Measurements from ENCODE around the gene CFAP206.
A peak's percentile ranks its signal among the peaks of the same experiment; 100 is the strongest.
"Not testable (repeated sequence)": the region's sequence is repeated elsewhere in the genome, so short reads cannot be mapped to it uniquely, and the experiment has no call there.

CFAP206 gene

DNA sequence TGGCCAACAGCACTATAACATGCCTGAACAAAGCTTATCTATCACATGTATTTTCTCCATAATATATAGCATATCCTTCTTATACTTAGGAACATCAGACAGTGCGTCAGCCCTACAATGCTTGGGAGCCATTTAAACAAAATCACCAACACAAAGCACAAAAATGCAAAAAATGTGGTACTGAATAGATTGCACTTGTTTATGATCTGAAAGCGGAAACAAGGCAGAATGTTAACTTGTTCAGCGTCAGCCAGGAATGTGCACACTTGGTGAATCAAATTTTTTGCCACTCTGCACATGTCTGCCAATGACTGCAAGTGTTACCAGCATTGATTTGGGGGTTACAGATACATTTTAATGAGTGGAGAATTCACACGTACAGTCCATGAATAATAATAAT is 79.8 kb downstream of the CFAP206 start:
- ChIA-PET CTCF (no interaction called here), POLR2A (no interaction called here)
- DNase-seq (ENCODE audit: low read depth, low spot score), result no peak
- TF ChIP-seq, protein P1, sequence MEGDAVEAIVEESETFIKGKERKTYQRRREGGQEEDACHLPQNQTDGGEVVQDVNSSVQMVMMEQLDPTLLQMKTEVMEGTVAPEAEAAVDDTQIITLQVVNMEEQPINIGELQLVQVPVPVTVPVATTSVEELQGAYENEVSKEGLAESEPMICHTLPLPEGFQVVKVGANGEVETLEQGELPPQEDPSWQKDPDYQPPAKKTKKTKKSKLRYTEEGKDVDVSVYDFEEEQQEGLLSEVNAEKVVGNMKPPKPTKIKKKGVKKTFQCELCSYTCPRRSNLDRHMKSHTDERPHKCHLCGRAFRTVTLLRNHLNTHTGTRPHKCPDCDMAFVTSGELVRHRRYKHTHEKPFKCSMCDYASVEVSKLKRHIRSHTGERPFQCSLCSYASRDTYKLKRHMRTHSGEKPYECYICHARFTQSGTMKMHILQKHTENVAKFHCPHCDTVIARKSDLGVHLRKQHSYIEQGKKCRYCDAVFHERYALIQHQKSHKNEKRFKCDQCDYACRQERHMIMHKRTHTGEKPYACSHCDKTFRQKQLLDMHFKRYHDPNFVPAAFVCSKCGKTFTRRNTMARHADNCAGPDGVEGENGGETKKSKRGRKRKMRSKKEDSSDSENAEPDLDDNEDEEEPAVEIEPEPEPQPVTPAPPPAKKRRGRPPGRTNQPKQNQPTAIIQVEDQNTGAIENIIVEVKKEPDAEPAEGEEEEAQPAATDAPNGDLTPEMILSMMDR (IDR thresholded peaks at IDR 0.05; ENCODE audit: insufficient read depth, low read length, missing control alignments), result no peak
- no peak overlapping the region for H3K4me3 ChIP-seq (ENCODE audit: low read depth, low read length)

DNA sequence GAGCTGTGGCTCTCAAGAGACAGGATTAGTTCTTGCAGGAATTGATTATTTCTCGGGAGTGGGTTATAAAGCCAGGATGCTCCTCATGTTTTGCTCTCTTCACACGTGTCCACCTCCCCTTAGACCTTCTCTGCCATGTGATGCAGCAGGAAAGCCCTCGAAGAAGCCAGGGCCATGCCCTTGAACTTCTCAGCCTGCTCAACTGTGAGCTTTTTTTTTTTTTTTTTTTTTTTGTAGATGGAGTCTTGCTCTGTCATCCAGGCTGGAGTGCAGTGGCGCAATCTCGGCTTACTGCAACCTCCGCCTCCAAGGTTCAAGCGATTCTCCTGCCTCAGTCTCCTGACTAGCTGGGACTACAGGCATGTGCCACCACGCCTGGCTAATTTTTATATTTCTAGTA is 81.6 kb downstream of the CFAP206 start:
- H3K4me3 ChIP-seq (ENCODE audit: low read depth, low read length); DNase-seq (ENCODE audit: low read depth, low spot score); CTCF ChIA-PET; POLR2A ChIA-PET: not testable (repeated sequence)

DNA sequence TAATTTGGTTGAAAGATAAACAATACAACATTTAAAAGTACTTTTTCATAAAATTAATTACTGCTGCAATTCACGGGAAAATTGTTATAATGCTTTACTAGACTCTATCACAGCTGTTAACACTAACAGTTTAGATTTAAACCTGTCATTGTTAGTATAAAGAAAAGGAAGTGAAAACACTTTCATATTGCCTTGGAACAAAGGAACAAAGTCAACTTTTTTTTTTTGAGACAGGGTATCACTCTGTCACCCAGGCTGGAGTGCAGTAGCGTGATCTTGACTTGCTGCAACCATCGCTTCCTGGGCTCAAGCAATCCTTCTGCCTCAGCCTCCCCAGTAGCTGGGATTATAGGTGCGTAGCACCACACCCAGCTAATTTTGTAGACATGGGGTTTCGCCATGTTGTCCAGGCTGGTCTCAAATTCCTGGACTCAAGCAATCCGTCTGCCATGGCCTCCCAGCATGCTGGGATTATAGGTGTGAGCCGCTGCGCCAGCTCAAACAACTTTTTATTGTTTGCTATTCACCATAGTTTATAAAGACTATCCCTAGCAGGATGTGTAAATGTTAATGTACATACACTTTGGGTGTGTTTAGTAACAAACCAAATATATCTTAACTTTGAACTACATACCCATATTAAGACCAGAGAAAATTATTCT is 87.1 kb downstream of the CFAP206 start:
- CTCF ChIA-PET, result interaction anchor here (0.7 kb wide), 1 partner anchor 15 kb away, joined by 3 read pairs; no protein-coding TSS in a partner anchor
- POLR2A ChIA-PET, result no interaction called here
- TF ChIP-seq, protein P1 (IDR thresholded peaks at IDR 0.05; ENCODE audit: insufficient read depth, low read length, missing control alignments), result no peak
- DNase-seq (ENCODE audit: low read depth, low spot score), result no peak
- H3K4me3 ChIP-seq (ENCODE audit: low read depth, low read length), result no peak overlapping the region

DNA sequence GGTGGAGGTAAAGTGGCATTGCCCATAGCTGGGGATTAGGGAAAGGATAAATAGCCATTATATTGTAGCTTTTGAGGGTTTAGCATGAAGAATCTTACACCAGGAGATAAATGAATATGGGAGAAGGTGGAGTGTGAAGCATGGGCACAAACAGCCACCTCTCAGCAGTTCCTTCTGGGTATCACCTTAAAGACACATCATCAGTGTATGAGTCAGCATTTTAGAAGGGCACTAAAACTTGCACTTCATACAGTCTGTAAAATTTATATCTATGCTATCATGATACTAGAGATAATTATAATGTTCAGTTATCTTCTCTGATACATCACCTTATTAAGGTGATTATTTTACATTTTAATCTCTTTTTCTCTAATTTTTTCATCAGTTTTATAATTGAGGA is 90.3 kb downstream of the CFAP206 start:
- no peak overlapping the region for H3K4me3 ChIP-seq (ENCODE audit: low read depth, low read length)
- no peak for DNase-seq (ENCODE audit: low read depth, low spot score)
- ChIA-PET CTCF (no interaction called here), POLR2A (no interaction called here)
- TF ChIP-seq, protein P1 (IDR thresholded peaks at IDR 0.05; ENCODE audit: insufficient read depth, low read length, missing control alignments), result no peak

DNA sequence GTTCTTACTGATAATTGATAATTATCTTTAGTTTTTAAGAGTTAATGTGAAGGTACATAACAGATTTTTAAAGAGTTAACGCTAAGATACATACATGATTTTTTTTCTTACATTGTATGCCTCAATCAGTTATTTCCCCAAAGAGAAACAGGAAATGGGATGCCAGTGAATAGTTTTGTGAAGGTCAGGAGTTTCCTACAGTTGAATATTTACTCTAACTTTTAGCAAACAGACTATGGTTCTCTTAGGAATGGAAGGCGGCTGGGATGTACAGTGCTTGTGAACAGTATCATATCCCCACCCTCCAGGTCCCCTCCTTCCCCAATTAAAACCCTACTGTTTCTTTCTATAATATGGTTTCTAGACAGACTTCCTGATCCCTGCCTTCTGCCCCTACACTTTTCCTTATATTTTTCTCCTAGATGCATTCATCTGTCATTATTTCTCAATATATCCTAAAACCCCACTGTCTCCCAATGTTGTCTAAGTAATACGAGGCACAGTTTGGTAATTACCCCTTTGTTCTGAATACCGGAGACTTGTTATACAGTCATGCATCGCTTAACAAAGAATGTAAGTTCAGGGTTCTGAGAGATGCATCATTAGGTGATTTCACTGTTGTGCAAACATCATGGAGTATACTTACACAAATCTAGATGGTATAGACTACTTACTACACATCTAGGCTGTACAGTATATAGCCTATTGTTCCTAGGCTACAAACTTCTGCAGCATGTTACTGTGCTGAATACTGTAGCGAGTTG is 94.2 kb downstream of the CFAP206 start:
- ChIA-PET CTCF (no interaction called here), POLR2A (interaction anchor here (0.8 kb wide), 1 partner anchor 30 kb away, joined by 3 read pairs; no protein-coding TSS in a partner anchor)
- no peak overlapping the region for H3K4me3 ChIP-seq (ENCODE audit: low read depth, low read length)
- DNase-seq (ENCODE audit: low read depth, low spot score), result no peak
- TF ChIP-seq, protein P1 (IDR thresholded peaks at IDR 0.05; ENCODE audit: insufficient read depth, low read length, missing control alignments), result no peak

DNA sequence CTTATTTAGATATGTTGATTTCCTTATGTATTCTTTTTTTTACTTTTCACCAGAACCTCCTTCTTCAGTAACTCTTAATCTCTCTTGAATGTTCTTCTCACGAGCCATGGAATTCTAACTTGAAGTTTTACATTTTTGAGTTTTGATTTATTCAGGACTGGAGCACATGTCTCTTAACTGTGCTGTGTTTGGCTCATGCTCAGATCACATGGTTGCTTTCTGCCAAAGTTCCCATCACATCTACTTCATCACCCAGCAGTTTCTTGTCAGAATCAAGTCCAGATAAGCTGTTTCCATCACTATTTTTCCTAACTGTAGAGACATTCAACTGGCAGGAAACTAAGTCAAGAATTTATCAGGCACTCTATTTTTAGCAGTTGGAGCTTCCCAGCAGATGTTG is 96.7 kb downstream of the CFAP206 start:
- ChIA-PET CTCF (interaction anchor here (1.1 to 1.6 kb wide), 2 partner anchors 34 to 45 kb away, joined by 3 to 4 read pairs; no protein-coding TSS in a partner anchor), POLR2A (no interaction called here)
- peak; percentile 16 for DNase-seq (ENCODE audit: low read depth, low spot score)
- TF ChIP-seq, protein P1 (IDR thresholded peaks at IDR 0.05; ENCODE audit: insufficient read depth, low read length, missing control alignments), result no peak
- H3K4me3 ChIP-seq (ENCODE audit: low read depth, low read length), result no peak overlapping the region
